A549 (cell line): Measurements from ENCODE around the gene DUXB. TPM values are rescaled to one million over a fixed set of nuclear protein-coding genes. Genes with fewer than 3 reads are reported as not detected.

Experiments used
- ATAC-seq, 2 experiments: fragments of 200-7000 bp in 1 of 2; fragments of >200 bp in 1 of 2; cut with Nextera tagmentation in 1 of 2; cut with Tn5 transposase in 1 of 2; 3 replicates each; pipeline versions ENCODE4 v1.8.0 to v1.9.1; 2018 to 2020; ENCODE audit warnings: mild to moderate bottlenecking in 1 of 2, moderate library complexity in 1 of 2
- CTCF ChIA-PET: fragments of 300-600 bp; sonication (Branson Sonifier 250); formaldehyde crosslinking; extraction: SDS; loops from one replicate; lab custom pipeline; 2021; ENCODE audit warnings: antibody characterized with exemption, inconsistent platforms; lab: Yijun Ruan, JAX
- POLR2A ChIA-PET: fragments of 350-600 bp; formaldehyde crosslinking; extraction: SDS; loops from one replicate; lab custom pipeline; 2021; ENCODE audit warnings: antibody characterized with exemption, inconsistent platforms; lab: Yijun Ruan, JAX
- DNase-seq, 2 experiments: peaks; one replicate each; pipeline versions ENCODE4 v3.0.0 to v3.0.0-alpha.2; 2011 to 2016; ENCODE audit warnings: low read depth in 1 of 2, low spot score in 1 of 2
- FAIRE-seq: peaks from 2 replicates; lab custom pipeline; 2011; peaks lifted over from hg19 to GRCh38; lab: Jason Lieb, UNC
- H3K27ac ChIP-seq, 2 experiments: fragments of >200 bp; sonication (Bioruptor Twin); formaldehyde crosslinking; 3 replicates each; pipeline ENCODE4 v1.5.1; 2016 to 2017
- H3K4me1 ChIP-seq: fragments of >200 bp; sonication (Bioruptor Twin); formaldehyde crosslinking; 3 replicates; pipeline ENCODE4 v1.6.1; 2016
- H3K4me2 ChIP-seq: fragments of >200 bp; sonication (Bioruptor Twin); formaldehyde crosslinking; 3 replicates; pipeline ENCODE4 v1.6.1; 2016
- H3K4me3 ChIP-seq: fragments of >200 bp; sonication (Bioruptor Twin); formaldehyde crosslinking; 3 replicates; pipeline ENCODE4 v1.5.1; 2016
- H3K9me3 ChIP-seq: fragments of >200 bp; sonication (Bioruptor Twin); formaldehyde crosslinking; 3 replicates; pipeline ENCODE4 v1.6.1; 2016
- CBX2 ChIP-seq: fragments of 200-600 bp; sonication (generic); IDR thresholded peaks from 2 replicates; pipeline ENCODE4 v1.6.1; 2016; ENCODE audit warnings: low read depth, mild to moderate bottlenecking, borderline replicate concordance
- CEBPB ChIP-seq, 2 experiments: fragments of >200 bp in 1 of 2; sonication (Bioruptor Twin) in 1 of 2; formaldehyde crosslinking in 1 of 2; IDR thresholded peaks; 2 replicates each; pipeline ENCODE4 v1.6.1; 2012 to 2016
- CHD2 ChIP-seq: fragments of 150-350 bp; IDR thresholded peaks from 2 replicates; pipeline ENCODE4 v1.6.1; 2014; ENCODE audit warnings: low read length; ENCODE audit not compliant: partially characterized antibody
- E2F6 ChIP-seq: IDR thresholded peaks from 2 replicates; pipeline ENCODE4 v1.6.1; 2012; ENCODE audit warnings: low read depth, borderline replicate concordance
- EHMT2 ChIP-seq: fragments of 200-600 bp; sonication (generic); IDR thresholded peaks from 2 replicates; pipeline ENCODE4 v1.6.1; 2016; ENCODE audit warnings: antibody characterized with exemption, low read depth, mild to moderate bottlenecking, moderate library complexity
- FOSB ChIP-seq: fragments of 250-450 bp; sonication (Bioruptor Pico); IDR thresholded peaks from 2 replicates; pipeline ENCODE4 v1.5.0; 2020; ENCODE audit warnings: mild to moderate bottlenecking, moderate library complexity
- FOSL2 ChIP-seq, 2 experiments: fragments of 450-650 bp in 1 of 2; fragments of >200 bp in 1 of 2; sonication (Bioruptor Twin) in 1 of 2; formaldehyde crosslinking; IDR thresholded peaks; 2 replicates each; pipeline versions ENCODE4 v1.5.0 to v1.6.1; 2016 to 2020; ENCODE audit warnings: mild to moderate bottlenecking in 1 of 2, moderate library complexity in 1 of 2
- HOXB5 ChIP-seq: fragments of 250-450 bp; sonication (Bioruptor Pico); IDR thresholded peaks from 2 replicates; pipeline ENCODE4 v1.5.0; 2020; ENCODE audit warnings: mild to moderate bottlenecking, moderate library complexity
- JUNB ChIP-seq: fragments of >200 bp; sonication (Bioruptor Twin); formaldehyde crosslinking; IDR thresholded peaks from 2 replicates; pipeline ENCODE4 v1.6.1; 2016
- MAFK ChIP-seq: fragments of 450-650 bp; IDR thresholded peaks from 2 replicates; pipeline ENCODE4 v1.6.1; 2014; ENCODE audit not compliant: partially characterized antibody
- MAZ ChIP-seq: fragments of 150-350 bp; IDR thresholded peaks from 2 replicates; pipeline ENCODE4 v1.6.1; 2014; ENCODE audit warnings: antibody characterized with exemption, low read depth, low read length, borderline replicate concordance
- MYC ChIP-seq: IDR thresholded peaks from 2 replicates; pipeline ENCODE4 v1.6.1; 2012; ENCODE audit warnings: mild to moderate bottlenecking, inconsistent platforms, low read length, improper control_type of control experiment, borderline replicate concordance
- NFE2L2 ChIP-seq: fragments of 150-350 bp; conservative IDR thresholded peaks from 2 replicates; pipeline ENCODE4 v1.6.1; 2014; ENCODE audit warnings: low read length
- RARB ChIP-seq: fragments of 250-450 bp; sonication (Bioruptor Pico); IDR thresholded peaks from 2 replicates; pipeline ENCODE4 v1.8.0; 2021; ENCODE audit warnings: mild to moderate bottlenecking, moderate library complexity
- REST ChIP-seq: fragments of 200-600 bp; sonication (generic); IDR thresholded peaks from 2 replicates; pipeline ENCODE4 v1.6.1; 2016; ENCODE audit warnings: antibody characterized with exemption, mild to moderate bottlenecking, moderate library complexity
- RFX5 ChIP-seq: fragments of 450-650 bp; IDR thresholded peaks from 2 replicates; pipeline ENCODE4 v1.7.1; 2014; ENCODE audit warnings: antibody characterized with exemption, mild to moderate bottlenecking, moderate library complexity
- RNF2 ChIP-seq: fragments of 200-600 bp; sonication (generic); IDR thresholded peaks from 2 replicates; pipeline ENCODE4 v1.6.1; 2016; ENCODE audit warnings: low read depth, mild to moderate bottlenecking, antibody characterized with exemption, moderate library complexity, borderline replicate concordance
- TP53 ChIP-seq: fragments of 250-450 bp; sonication (Bioruptor Pico); IDR thresholded peaks from 2 replicates; pipeline ENCODE4 v1.5.0; 2021; ENCODE audit warnings: mild to moderate bottlenecking, moderate library complexity
- ZFP36 ChIP-seq: fragments of 450-650 bp; IDR thresholded peaks from 2 replicates; pipeline ENCODE4 v1.6.1; 2014; ENCODE audit warnings: borderline replicate concordance; ENCODE audit not compliant: partially characterized antibody
- ZNF302 ChIP-seq: fragments of 250-450 bp; sonication (Bioruptor Pico); IDR thresholded peaks from 2 replicates; pipeline ENCODE4 v1.9.0; 2021; ENCODE audit warnings: inconsistent platforms, mild to moderate bottlenecking, moderate library complexity
- WGBS: methylation state at CpG from one replicate; pipeline ENCODE4 v1.1.6; 2017; ENCODE audit errors: missing lambda C conversion rate; 5-methylcytosine and 5-hydroxymethylcytosine counted together
- polyA plus RNA-seq, 4 experiments: library from polyadenylated mRNA; depleted of rRNA in 3 of 4; stranded (reverse); fragments of >200 nt; fragmentation: RNase III in 1 of 4; extraction: RNeasy Plus Mini Kit Qiagen cat#74134 plus additional on column Dnase treatment in 1 of 4; gene quantifications; 2 replicates in 3 of 4; 3 replicates in 1 of 4; pipeline ENCODE4 v1.2.3, GENCODE V29; 2011 to 2017
- TF ChIP-seq, protein P1 (sequence below): fragments of >200 bp; sonication (Bioruptor Twin); formaldehyde crosslinking; IDR thresholded peaks from 3 replicates; pipeline ENCODE4 v1.5.1; 2016

Gene DUXB
- polyA plus RNA-seq, 2 of the 4 experiments (the other 2 are of a cell fraction): not detected

DNA sequence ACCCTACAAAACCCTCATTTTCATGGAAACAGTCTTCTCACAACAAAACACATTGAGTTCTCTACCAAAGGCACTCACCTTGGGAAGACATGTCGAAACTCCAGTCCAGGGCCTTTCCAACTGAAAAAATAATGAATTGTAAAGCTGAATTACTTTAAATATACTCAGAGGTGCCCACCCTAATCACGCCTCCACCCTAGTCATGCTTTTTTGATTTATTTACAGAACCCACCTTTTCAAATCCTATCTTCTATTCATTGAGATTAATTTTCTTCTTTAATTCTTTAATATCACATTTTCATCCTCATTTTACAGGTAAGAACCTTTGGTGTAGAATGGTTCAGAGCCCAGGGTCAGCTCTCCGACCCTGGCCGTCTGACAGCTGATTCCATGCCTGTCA, 24.4 kb downstream of the DUXB start, which contains the start of gene CPHXL2:
Gene CPHXL2, minus strand, starts transcription at position 101 of the 400 bp plus-strand sequence. Its CDS starts 10 bp downstream, at position 91.
- no peak within 1 kb of the TSS for H3K4me3 ChIP-seq
- no peak within 1 kb of the TSS for H3K27ac ChIP-seq
- WGBS: 52% methylated on average over 4 of the region's 4 CpGs
- ChIA-PET POLR2A (no interaction called here), CTCF (interaction anchor here (0.6 to 1.0 kb wide), 2 partner anchors 19 to 40 kb away, joined by 3 to 4 read pairs; no protein-coding TSS in a partner anchor)
- TF ChIP-seq ZFP36: no peak
- TF ChIP-seq MYC: no peak
- no peak for TF ChIP-seq RNF2
- TF ChIP-seq ZNF302: no peak
- no peak for TF ChIP-seq EHMT2
- no peak for TF ChIP-seq CHD2
- TF ChIP-seq FOSB (CRISPR knock-in tag): no peak
- no peak for TF ChIP-seq MAFK
- TF ChIP-seq RFX5: no peak
- no peak for TF ChIP-seq E2F6
- H3K9me3 ChIP-seq: no peaks in the 10 kb centered on the region
- no peak for DNase-seq
- FAIRE-seq: no peak
- no peak within 1 kb of the TSS for H3K4me2 ChIP-seq
- H3K4me1 ChIP-seq: no peaks in the 10 kb centered on the region
- no peak for ATAC-seq

DNA sequence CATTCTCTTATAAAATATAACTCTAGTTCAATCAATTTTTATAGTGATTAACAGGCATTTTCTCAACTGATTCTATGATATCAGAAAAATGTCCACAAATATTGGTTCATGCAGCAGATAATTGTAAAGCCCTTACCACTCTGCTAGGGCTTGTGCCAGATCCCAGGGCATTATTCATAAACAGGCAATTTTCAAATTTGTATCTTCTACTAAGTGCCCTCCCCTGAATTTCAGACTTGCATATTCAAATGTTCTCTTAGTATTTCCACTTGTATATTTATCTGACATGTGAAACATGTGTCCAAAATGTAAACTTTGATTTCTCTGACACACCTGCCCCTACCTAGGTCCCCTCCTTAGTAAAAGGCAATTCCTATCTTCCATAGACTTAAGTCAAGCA, 33.8 kb downstream of the DUXB start:
- DNase-seq (no peak), ATAC-seq (no peak), FAIRE-seq (no peak)
- ChIA-PET CTCF (interaction anchor here (0.6 kb wide), 1 partner anchor 1195 kb away, joined by 3 read pairs; no protein-coding TSS in a partner anchor), POLR2A (no interaction called here)
- H3K9me3 ChIP-seq: no peaks in the 10 kb centered on the region
- no peak overlapping the region for H3K4me3 ChIP-seq
- TF ChIP-seq CEBPB (IDR thresholded peaks at IDR 0.05) (no peak), NFE2L2 (no peak), E2F6 (no peak), RARB (CRISPR knock-in tag) (no peak), JUNB (no peak), HOXB5 (no peak), MAFK (no peak), FOSL2 (IDR thresholded peaks at IDR 0.05) (no peak), FOSL2 (CRISPR knock-in tag; IDR thresholded peaks at IDR 0.05) (no peak), TP53 (CRISPR knock-in tag) (no peak), MYC (no peak), MAZ (no peak), CBX2 (no peak), REST (no peak)
- TF ChIP-seq, protein P1, sequence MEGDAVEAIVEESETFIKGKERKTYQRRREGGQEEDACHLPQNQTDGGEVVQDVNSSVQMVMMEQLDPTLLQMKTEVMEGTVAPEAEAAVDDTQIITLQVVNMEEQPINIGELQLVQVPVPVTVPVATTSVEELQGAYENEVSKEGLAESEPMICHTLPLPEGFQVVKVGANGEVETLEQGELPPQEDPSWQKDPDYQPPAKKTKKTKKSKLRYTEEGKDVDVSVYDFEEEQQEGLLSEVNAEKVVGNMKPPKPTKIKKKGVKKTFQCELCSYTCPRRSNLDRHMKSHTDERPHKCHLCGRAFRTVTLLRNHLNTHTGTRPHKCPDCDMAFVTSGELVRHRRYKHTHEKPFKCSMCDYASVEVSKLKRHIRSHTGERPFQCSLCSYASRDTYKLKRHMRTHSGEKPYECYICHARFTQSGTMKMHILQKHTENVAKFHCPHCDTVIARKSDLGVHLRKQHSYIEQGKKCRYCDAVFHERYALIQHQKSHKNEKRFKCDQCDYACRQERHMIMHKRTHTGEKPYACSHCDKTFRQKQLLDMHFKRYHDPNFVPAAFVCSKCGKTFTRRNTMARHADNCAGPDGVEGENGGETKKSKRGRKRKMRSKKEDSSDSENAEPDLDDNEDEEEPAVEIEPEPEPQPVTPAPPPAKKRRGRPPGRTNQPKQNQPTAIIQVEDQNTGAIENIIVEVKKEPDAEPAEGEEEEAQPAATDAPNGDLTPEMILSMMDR: no peak
- no peak overlapping the region for H3K4me2 ChIP-seq
- H3K27ac ChIP-seq: no peak overlapping the region
- no peaks in the 10 kb centered on the region for H3K4me1 ChIP-seq
